Liver (tissue), 3 donors: ENCODE measurements around the gene SCG3.

Experiments used
- CTCF ChIP-seq: fragments of 150-350 bp; IDR thresholded peaks from 2 replicates; pipeline ENCODE4 v1.5.1; 2017; ENCODE audit warnings: improper control_type of control experiment, low read depth, low read length; ENCODE audit not compliant: missing input control
- GABPA ChIP-seq, 2 donors: IDR thresholded peaks in 1 of 2; conservative IDR thresholded peaks in 1 of 2; 2 replicates each; pipeline ENCODE4 v1.6.1; 2016; ENCODE audit warnings: antibody characterized with exemption in 2 of 2, mild to moderate bottlenecking in 1 of 2, moderate library complexity in 1 of 2
- JUND ChIP-seq, 2 donors: IDR thresholded peaks; 2 replicates each; pipeline ENCODE4 v1.6.1; 2016; ENCODE audit warnings: antibody characterized with exemption in 2 of 2
- NR2F2 ChIP-seq: IDR thresholded peaks from 2 replicates; pipeline ENCODE4 v1.6.1; 2016; ENCODE audit warnings: antibody characterized with exemption
- REST ChIP-seq: IDR thresholded peaks from 2 replicates; pipeline ENCODE4 v1.6.1; 2016; ENCODE audit warnings: antibody characterized with exemption, mild to moderate bottlenecking
- TAF1 ChIP-seq: conservative IDR thresholded peaks from 2 replicates; pipeline ENCODE4 v1.6.1; 2016; ENCODE audit warnings: antibody characterized with exemption, mild to moderate bottlenecking
- donor health status: healthy.
- donor health status: healthy.

GRCh38 chr15:51641490-51642130 is 39.7 kb upstream of the SCG3 start:
- TF ChIP-seq TAF1 (no peak), CTCF (no peak), GABPA (IDR thresholded peaks at IDR 0.05 in 1 of 2, conservative IDR thresholded peaks at IDR 0.05 in 1 of 2) (no peak), JUND (IDR thresholded peaks at IDR 0.05) (no peak), NR2F2 (no peak), REST (no peak)
